Measurements from ENCODE around the gene VEPH1. TPM values are rescaled to one million over a fixed set of nuclear protein-coding genes. Genes with fewer than 3 reads are reported as not detected.

The VEPH1 gene
- total RNA-seq, 1 donor from 2014 or later, result 139 TPM

DNA sequence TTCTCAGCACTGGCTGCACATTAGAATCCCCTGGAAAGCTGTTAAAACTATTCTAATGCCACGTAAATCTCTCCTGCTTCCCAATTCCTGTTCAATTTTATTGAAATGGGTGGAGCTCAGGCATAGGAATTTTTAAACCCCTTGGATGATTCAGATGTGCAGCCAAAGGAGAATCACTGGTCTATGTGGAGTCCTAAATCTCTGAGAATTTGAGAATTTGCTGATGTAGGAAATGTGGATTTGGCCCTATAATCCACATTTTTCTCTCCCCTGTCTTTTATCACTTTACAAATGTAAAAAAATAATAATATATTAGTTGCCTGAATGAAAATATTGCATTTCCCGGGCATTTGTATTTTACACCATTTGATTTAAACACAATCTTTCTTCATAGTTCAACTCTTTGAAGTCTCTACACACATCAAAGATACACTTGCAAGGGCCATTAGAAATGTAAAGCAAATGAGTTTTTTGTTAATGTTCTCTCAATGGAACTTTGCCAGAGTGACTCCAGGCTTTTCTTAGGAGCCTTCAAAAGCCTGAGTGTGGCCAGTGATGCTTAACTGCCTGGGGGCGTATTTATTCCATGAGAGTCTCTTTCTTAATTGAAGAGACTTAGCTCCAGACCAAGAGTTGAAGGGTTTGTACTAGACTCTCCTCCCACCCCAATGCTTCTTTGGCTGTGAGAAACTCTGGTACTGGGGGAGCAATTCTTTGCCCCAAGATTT lies 115.3 kb downstream of the VEPH1 start:
- no peaks in the 10 kb centered on the region for H3K4me1 ChIP-seq
- no peak for DNase-seq
- intact Hi-C loops (cut with DNase I), result no loop called here
- H3K27ac ChIP-seq, result no peak overlapping the region
- H3K9me3 ChIP-seq, result no peaks in the 10 kb centered on the region
- H3K36me3 ChIP-seq, result no peaks in the 10 kb centered on the region
- H3K4me3 ChIP-seq, result no peak overlapping the region
- ATAC-seq, result no peak
- TF ChIP-seq, protein P1, sequence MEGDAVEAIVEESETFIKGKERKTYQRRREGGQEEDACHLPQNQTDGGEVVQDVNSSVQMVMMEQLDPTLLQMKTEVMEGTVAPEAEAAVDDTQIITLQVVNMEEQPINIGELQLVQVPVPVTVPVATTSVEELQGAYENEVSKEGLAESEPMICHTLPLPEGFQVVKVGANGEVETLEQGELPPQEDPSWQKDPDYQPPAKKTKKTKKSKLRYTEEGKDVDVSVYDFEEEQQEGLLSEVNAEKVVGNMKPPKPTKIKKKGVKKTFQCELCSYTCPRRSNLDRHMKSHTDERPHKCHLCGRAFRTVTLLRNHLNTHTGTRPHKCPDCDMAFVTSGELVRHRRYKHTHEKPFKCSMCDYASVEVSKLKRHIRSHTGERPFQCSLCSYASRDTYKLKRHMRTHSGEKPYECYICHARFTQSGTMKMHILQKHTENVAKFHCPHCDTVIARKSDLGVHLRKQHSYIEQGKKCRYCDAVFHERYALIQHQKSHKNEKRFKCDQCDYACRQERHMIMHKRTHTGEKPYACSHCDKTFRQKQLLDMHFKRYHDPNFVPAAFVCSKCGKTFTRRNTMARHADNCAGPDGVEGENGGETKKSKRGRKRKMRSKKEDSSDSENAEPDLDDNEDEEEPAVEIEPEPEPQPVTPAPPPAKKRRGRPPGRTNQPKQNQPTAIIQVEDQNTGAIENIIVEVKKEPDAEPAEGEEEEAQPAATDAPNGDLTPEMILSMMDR (IDR thresholded peaks at IDR 0.05), result no peak
- H3K27me3 ChIP-seq, result no peaks in the 10 kb centered on the region

DNA sequence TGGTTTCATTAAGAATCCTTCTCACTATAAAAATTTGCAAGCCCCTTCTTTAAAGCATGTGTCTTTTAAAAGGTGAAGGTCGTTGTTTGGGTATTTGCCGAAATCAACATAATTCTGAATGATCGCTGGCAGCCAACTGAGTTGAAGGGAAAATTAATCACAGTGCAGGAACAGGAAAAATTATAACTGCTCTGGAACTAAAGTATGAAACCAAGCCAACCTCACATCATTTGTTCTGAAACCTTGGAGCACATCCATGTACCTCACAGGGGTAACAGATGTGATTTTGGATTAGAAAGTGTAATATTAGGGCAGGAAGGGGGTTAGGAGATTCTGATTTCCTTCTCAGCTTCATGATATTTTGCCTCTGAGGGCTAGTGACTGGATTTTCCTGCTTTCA lies 118.7 kb downstream of the VEPH1 start:
- Histone ChIP-seq H3K27ac (no peak overlapping the region), H3K4me1 (no peaks in the 10 kb centered on the region), H3K27me3 (no peaks in the 10 kb centered on the region), H3K9me3 (no peaks in the 10 kb centered on the region), H3K36me3 (peaks cover 7% of the 10 kb centered on the region), H3K4me3 (no peak overlapping the region)
- ATAC-seq, result no peak
- DNase-seq, result no peak
- TF ChIP-seq, protein P1 (IDR thresholded peaks at IDR 0.05), result no peak
- intact Hi-C loops (cut with DNase I), result no loop called here

GRCh38 chr3:157384031-157384430 lies 119.2 kb downstream of the VEPH1 start:
- ATAC-seq (no peak), DNase-seq (no peak)
- H3K9me3 ChIP-seq, result no peaks in the 10 kb centered on the region
- H3K27me3 ChIP-seq, result no peaks in the 10 kb centered on the region
- intact Hi-C loops (cut with DNase I), result no loop called here
- no peaks in the 10 kb centered on the region for H3K4me1 ChIP-seq
- peaks cover 7% of the 10 kb centered on the region for H3K36me3 ChIP-seq
- no peak overlapping the region for H3K27ac ChIP-seq
- TF ChIP-seq, protein P1 (IDR thresholded peaks at IDR 0.05), result no peak
- H3K4me3 ChIP-seq, result no peak overlapping the region

DNA sequence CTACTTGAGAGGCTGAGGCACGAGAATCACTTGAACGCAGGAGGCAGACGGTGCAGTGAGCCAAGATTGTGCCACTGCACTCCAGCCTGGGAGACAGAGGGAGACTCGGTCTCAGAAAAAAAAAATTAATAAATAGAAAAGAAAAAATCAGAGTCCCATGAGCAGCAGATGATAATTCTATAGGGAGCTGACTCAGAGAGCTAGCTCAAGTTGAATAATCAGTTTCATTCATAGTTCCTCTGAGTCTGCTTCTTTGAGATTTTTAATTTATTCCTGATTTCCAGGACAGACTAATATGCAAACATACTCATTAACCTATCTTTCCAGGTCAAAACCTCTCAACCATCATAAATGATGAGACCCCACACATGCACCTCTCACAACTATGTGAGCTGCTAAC lies 121.6 kb downstream of the VEPH1 start:
- Histone ChIP-seq H3K9me3 (no peaks in the 10 kb centered on the region), H3K4me3 (no peak overlapping the region), H3K36me3 (peaks cover 7% of the 10 kb centered on the region), H3K27ac (no peak overlapping the region), H3K27me3 (no peaks in the 10 kb centered on the region), H3K4me1 (no peaks in the 10 kb centered on the region)
- ATAC-seq (no peak), DNase-seq (no peak)
- intact Hi-C loops (cut with DNase I), result no loop called here
- TF ChIP-seq, protein P1 (IDR thresholded peaks at IDR 0.05), result no peak

DNA sequence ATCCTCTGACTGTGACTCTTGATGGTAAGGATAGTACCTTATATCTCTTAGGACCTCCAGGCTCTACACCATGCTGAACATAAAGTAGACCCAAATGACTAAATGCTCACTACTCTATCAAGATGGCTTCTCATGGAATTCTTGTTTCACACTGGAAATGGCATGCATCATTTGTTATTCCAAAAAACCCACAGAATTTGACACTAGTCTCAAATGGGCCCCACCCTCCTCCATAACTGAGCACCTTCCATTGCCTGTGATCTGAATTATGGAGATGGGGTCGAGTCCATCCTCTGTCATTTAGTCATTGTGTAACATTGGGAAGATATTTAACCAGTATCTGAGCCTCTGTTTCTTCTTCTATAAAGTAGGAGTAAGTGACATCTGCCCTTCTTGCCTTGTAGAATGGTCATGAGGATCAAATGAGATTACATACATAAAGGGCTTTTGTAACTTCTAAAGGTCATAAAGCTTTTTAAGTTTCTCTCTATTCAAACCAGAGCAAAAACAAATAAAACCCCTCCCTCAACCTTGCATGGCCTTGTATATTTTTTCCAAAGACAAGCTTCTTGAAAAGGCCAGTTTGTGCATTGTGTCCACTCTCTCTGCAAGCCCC lies 123.6 kb downstream of the VEPH1 start:
- H3K4me1 ChIP-seq, result no peaks in the 10 kb centered on the region
- no peak overlapping the region for H3K4me3 ChIP-seq
- intact Hi-C loops (cut with DNase I), result no loop called here
- TF ChIP-seq, protein P1 (IDR thresholded peaks at IDR 0.05), result no peak
- H3K27me3 ChIP-seq, result no peaks in the 10 kb centered on the region
- H3K27ac ChIP-seq, result no peak overlapping the region
- peaks cover 7% of the 10 kb centered on the region for H3K36me3 ChIP-seq
- DNase-seq, result no peak
- ATAC-seq, result no peak
- H3K9me3 ChIP-seq, result no peaks in the 10 kb centered on the region
